Peyer's patch (tissue), 4 donors: ENCODE results near the gene TMOD3. TPM values are rescaled to one million over a fixed set of nuclear protein-coding genes. Genes with fewer than 3 reads are reported as not detected.
A peak's percentile ranks its signal among the peaks of the same experiment; 100 is the strongest.

Source experiments
- DNase-seq, 3 donors: peaks; one replicate each; pipeline ENCODE4 v3.0.0-alpha.2; 2017 to 2019
- H3K27ac ChIP-seq, 4 donors: fragments of 200-600 bp; sonication (generic); one replicate each; pipeline ENCODE4 v1.5.1; 2016 to 2019
- H3K27me3 ChIP-seq, 2 donors: fragments of 200-600 bp; sonication (generic); one replicate each; pipeline ENCODE4 v1.5.1; 2019
- H3K36me3 ChIP-seq, 3 donors: fragments of 200-600 bp; sonication (generic); one replicate each; pipeline ENCODE4 v1.5.1; 2016 to 2019
- H3K4me1 ChIP-seq, 4 donors: fragments of 200-600 bp; sonication (generic); one replicate each; pipeline ENCODE4 v1.5.1; 2016 to 2019
- H3K4me3 ChIP-seq, 4 donors: fragments of 200-600 bp; sonication (generic); 1 replicate in 3 of 4; 2 replicates in 1 of 4; pipeline ENCODE4 v1.5.1; 2016 to 2019; ENCODE audit warnings: mild to moderate bottlenecking in 1 of 4
- H3K9me3 ChIP-seq, 4 donors: fragments of 200-600 bp; sonication (generic); one replicate each; pipeline ENCODE4 v1.5.1; 2016 to 2019; ENCODE audit warnings: mild to moderate bottlenecking in 1 of 4
- CTCF ChIP-seq, 6 experiments: fragments of 450-650 bp in 4 of 6; fragments of 200-600 bp in 2 of 6; sonication (generic) in 1 of 6; IDR thresholded peaks; one replicate each; pipeline ENCODE4 v1.5.1; 2017 to 2019; ENCODE audit warnings: antibody characterized with exemption in 6 of 6, mild to moderate bottlenecking in 3 of 6, moderate library complexity in 1 of 6
- POLR2A ChIP-seq, 2 donors: fragments of 450-650 bp; IDR thresholded peaks; one replicate each; pipeline ENCODE4 v1.5.1; 2017; ENCODE audit warnings: antibody characterized with exemption in 2 of 2, mild to moderate bottlenecking in 2 of 2, moderate library complexity in 2 of 2
- total RNA-seq, 4 donors: library from RNA; depleted of rRNA; stranded (reverse); fragments of >200 nt; gene quantifications; one replicate each; pipeline ENCODE4 v1.1.0, GENCODE V29; 2016

The TMOD3 gene
- total RNA-seq, 4 donors from 2014 or later, result 39.3 to 51.8 (median 42.0) TPM

- no peaks in the 10 kb centered on the region for H3K4me1 ChIP-seq
- peak in 2 of 3 donors; percentile 22 to 69 for DNase-seq
- no peaks in the 10 kb centered on the region for H3K9me3 ChIP-seq
- no peaks in the 10 kb centered on the region for H3K27me3 ChIP-seq
- no peak overlapping the region for H3K4me3 ChIP-seq
- H3K36me3 ChIP-seq, result peaks cover 0 to 34% (median 0%) of the 10 kb centered on the region in 3 donors
- no peak overlapping the region for H3K27ac ChIP-seq
- TF ChIP-seq POLR2A (IDR thresholded peaks at IDR 0.05) (no peak), CTCF (IDR thresholded peaks at IDR 0.05) (no peak)
Measured at GRCh38 chr15:51861557-51862359, 32.3 kb downstream of the TMOD3 start.

GRCh38 chr15:51863131-51863530 lies 33.7 kb downstream of the TMOD3 start:
- Histone ChIP-seq H3K27ac (no peak overlapping the region), H3K27me3 (no peaks in the 10 kb centered on the region), H3K4me1 (peaks cover 0 to 1% (median 0%) of the 10 kb centered on the region in 4 donors), H3K9me3 (no peaks in the 10 kb centered on the region), H3K4me3 (no peak overlapping the region), H3K36me3 (peaks cover 0 to 41% (median 0%) of the 10 kb centered on the region in 3 donors)
- no peak for TF ChIP-seq POLR2A (IDR thresholded peaks at IDR 0.05)
- no peak for DNase-seq

GRCh38 chr15:51864408-51865056 lies 35.1 kb downstream of the TMOD3 start:
- no peak for DNase-seq
- H3K4me1 ChIP-seq, result peaks cover 0 to 7% (median 0%) of the 10 kb centered on the region in 4 donors
- H3K9me3 ChIP-seq, result no peaks in the 10 kb centered on the region
- H3K27me3 ChIP-seq, result no peaks in the 10 kb centered on the region
- H3K4me3 ChIP-seq, result no peak overlapping the region
- H3K27ac ChIP-seq, result no peak overlapping the region
- no peak for TF ChIP-seq CTCF (IDR thresholded peaks at IDR 0.05)
- no peak for TF ChIP-seq POLR2A (IDR thresholded peaks at IDR 0.05)
- peaks cover 0 to 41% (median 0%) of the 10 kb centered on the region in 3 donors for H3K36me3 ChIP-seq

GRCh38 chr15:51865317-51865716 lies 35.9 kb downstream of the TMOD3 start:
- H3K27ac ChIP-seq, result no peak overlapping the region
- TF ChIP-seq CTCF (IDR thresholded peaks at IDR 0.05) (no peak), POLR2A (IDR thresholded peaks at IDR 0.05) (no peak)
- no peak overlapping the region for H3K4me3 ChIP-seq
- no peaks in the 10 kb centered on the region for H3K9me3 ChIP-seq
- DNase-seq, result no peak
- peaks cover 0 to 7% (median 0%) of the 10 kb centered on the region in 4 donors for H3K4me1 ChIP-seq
- no peaks in the 10 kb centered on the region for H3K27me3 ChIP-seq
- peaks cover 0 to 47% (median 0%) of the 10 kb centered on the region in 3 donors for H3K36me3 ChIP-seq

GRCh38 chr15:51866161-51866560 lies 36.7 kb downstream of the TMOD3 start:
- no peak for TF ChIP-seq POLR2A (IDR thresholded peaks at IDR 0.05)
- TF ChIP-seq CTCF (IDR thresholded peaks at IDR 0.05), result no peak
- H3K27me3 ChIP-seq, result no peaks in the 10 kb centered on the region
- no peaks in the 10 kb centered on the region for H3K9me3 ChIP-seq
- peaks cover 0 to 56% (median 0%) of the 10 kb centered on the region in 3 donors for H3K36me3 ChIP-seq
- H3K27ac ChIP-seq, result no peak overlapping the region
- DNase-seq, result no peak
- H3K4me1 ChIP-seq, result peaks cover 0 to 7% (median 0%) of the 10 kb centered on the region in 4 donors
- H3K4me3 ChIP-seq, result no peak overlapping the region

- H3K9me3 ChIP-seq, result no peaks in the 10 kb centered on the region
- peaks cover 0 to 62% (median 0%) of the 10 kb centered on the region in 3 donors for H3K36me3 ChIP-seq
- H3K27ac ChIP-seq, result no peak overlapping the region
- H3K4me1 ChIP-seq, result peaks cover 0 to 7% (median 0%) of the 10 kb centered on the region in 4 donors
- no peak for TF ChIP-seq CTCF (IDR thresholded peaks at IDR 0.05)
- no peak for TF ChIP-seq POLR2A (IDR thresholded peaks at IDR 0.05)
- H3K4me3 ChIP-seq, result no peak overlapping the region
- no peak for DNase-seq
- no peaks in the 10 kb centered on the region for H3K27me3 ChIP-seq
Measured at GRCh38 chr15:51866751-51867150, 37.3 kb downstream of the TMOD3 start.
